ENCODE measurements around the gene KRT3. TPM values are rescaled to one million over a fixed set of nuclear protein-coding genes. Genes with fewer than 3 reads are reported as not detected.

The KRT3 gene
- total and polyA plus RNA-seq, 10 of the 15 experiments (the other 5 are each of a cell fraction or from before 2014, with no cell fraction given) = not detected

DNA sequence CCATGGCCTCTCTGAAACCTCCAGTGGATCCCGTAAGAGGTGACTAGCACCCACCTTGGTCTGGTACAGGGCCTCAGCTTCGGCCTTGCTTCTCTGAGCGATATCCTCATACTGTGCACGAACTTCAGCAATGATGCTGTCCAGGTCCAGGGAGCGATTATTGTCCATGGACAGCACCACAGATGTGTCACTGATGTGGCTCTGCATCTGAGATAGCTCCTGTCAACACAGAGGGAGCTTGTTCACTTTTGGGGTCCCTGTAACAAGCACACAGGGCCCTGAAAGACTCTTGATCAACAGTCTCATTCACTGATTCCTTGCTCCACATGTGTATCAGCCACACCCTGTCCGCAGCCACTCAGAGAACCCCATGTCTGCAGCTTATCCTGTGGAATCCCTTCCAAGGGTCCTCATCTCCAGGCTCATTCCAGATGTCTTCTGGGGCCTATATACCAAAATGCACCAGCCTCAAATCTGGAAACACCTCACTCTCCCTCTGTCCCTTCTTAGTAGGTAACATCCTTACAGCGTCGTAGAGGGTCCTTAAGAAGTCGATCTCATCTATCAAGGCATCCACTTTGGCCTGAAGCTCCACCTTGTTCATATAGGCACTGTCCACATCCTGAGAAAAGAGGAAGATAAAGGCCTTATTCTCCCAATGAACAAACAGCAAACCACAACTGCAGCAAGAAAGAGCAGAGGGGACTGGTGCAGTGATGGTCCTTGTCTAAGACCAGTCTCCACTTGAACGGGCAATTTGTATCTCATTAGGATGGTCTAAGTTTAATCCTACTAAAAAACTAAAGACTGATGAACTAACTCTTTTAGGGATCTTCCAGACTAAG is 3.5 kb downstream of the KRT3 start:
- H3K9me3 ChIP-seq (replicated peaks; ENCODE audit: control insufficient read depth, insufficient read depth, low read length) = no peaks in the 10 kb centered on the region
- 34% methylated on average over 10 of the region's 10 CpGs for WGBS (ENCODE audit: insufficient coverage, insufficient replicate concordance, low lambda C conversion rate, missing lambda C conversion rate)
- H3K27me3 ChIP-seq (replicated peaks in 1 of 2; ENCODE audit: control insufficient read depth in 2 of 2, insufficient read depth in 2 of 2, low read length in 1 of 2) = peaks cover 0 to 6% of the 10 kb centered on the region in 2 experiments; a peak in 3 of 4 replicates
- H3K9ac ChIP-seq (ENCODE audit: control insufficient read depth, insufficient read depth, low read length) = no peak overlapping the region
- ChIA-PET RAD21 (ENCODE audit: unreplicated experiment) (no interaction called here), CTCF (no interaction called here), POLR2A (no interaction called here), SMC1A (ENCODE audit: uncharacterized antibody, unreplicated experiment) (no interaction called here)
- in situ Hi-C loops (cut with MboI) (no loop called here), intact Hi-C loops (cut with micrococcal nuclease; ENCODE audit: unreplicated experiment) (no loop called here)
- H3K4me1 ChIP-seq (ENCODE audit: control insufficient read depth, insufficient read depth, low read length) = no peaks in the 10 kb centered on the region
- H3K4me3 ChIP-seq = no peak overlapping the region
- ATAC-seq (no peak), FAIRE-seq (no peak), DNase-seq (ENCODE audit: low read depth, low spot score) (no peak)
- no peak overlapping the region for H2AFZ ChIP-seq (ENCODE audit: control insufficient read depth, low read depth, low read length)
- no peaks in the 10 kb centered on the region for H3K36me3 ChIP-seq (ENCODE audit: control insufficient read depth in 2 of 2, insufficient read depth in 2 of 2, low read length in 1 of 2)
- no peak overlapping the region for H3K4me2 ChIP-seq (ENCODE audit: control insufficient read depth, insufficient read depth)
- no peaks in the 10 kb centered on the region for H4K20me1 ChIP-seq (ENCODE audit: control insufficient read depth, insufficient read depth)
- BruUV-seq (replicated peaks) = no TSS peak
- no peaks in the 10 kb centered on the region for H3K79me2 ChIP-seq (ENCODE audit: control insufficient read depth, insufficient read depth, low read length)
- no peak overlapping the region for H3K27ac ChIP-seq (ENCODE audit: control insufficient read depth, insufficient read depth)
- TF ChIP-seq HDAC6 (IDR thresholded peaks at IDR 0.05; ENCODE audit: unreplicated experiment) (no peak), POU2F2 (IDR thresholded peaks at IDR 0.05; ENCODE audit: borderline replicate concordance, low read depth, low read length) (no peak), RBBP5 (conservative IDR thresholded peaks at IDR 0.05) (no peak), GATAD2B (conservative IDR thresholded peaks at IDR 0.05; ENCODE audit: low read depth) (no peak), FOXM1 (IDR thresholded peaks at IDR 0.05; ENCODE audit: low read depth, low read length) (no peak), HDGF (IDR thresholded peaks at IDR 0.05) (no peak), YBX1 (IDR thresholded peaks at IDR 0.05) (no peak), TBL1XR1 (IDR thresholded peaks at IDR 0.05; ENCODE audit: low read depth, low read length) (no peak), POLR2A (IDR thresholded peaks at IDR 0.05; ENCODE audit: low read depth, low read length) (no peak), ZNF622 (IDR thresholded peaks at IDR 0.05) (no peak), NFYB (IDR thresholded peaks at IDR 0.05; ENCODE audit: insufficient read depth, low read depth, low read length) (no peak)

All from GM12878 (cell line).